ENCODE measurements around the gene SEC14L6. TPM values are rescaled to one million over a fixed set of nuclear protein-coding genes. Genes with fewer than 3 reads are reported as not detected.
"Not testable (repeated sequence)": the region's sequence is repeated elsewhere in the genome, so short reads cannot be mapped to it uniquely, and the experiment has no call there.

Gene SEC14L6
- total RNA-seq (ENCODE audit: unreplicated experiment): not detected
- long read RNA-seq: 0 reads

GRCh38 chr22:30546616-30547015 is at the start of gene SEC14L6:
TSS of gene SEC14L6 (minus strand) at chr22:30546741. CDS start at chr22:30546682, 59 bp downstream.
- Mint-ChIP-seq H3K9me3 (ENCODE audit: unreplicated experiment) (peaks cover 1% of the 10 kb centered on the region), H3K4me3 (ENCODE audit: unreplicated experiment) (no peak within 1 kb of the TSS), H3K27me3 (ENCODE audit: unreplicated experiment) (peaks cover 18% of the 10 kb centered on the region), H3K36me3 (ENCODE audit: unreplicated experiment) (peaks cover 5% of the 10 kb centered on the region), H3K4me1 (ENCODE audit: low read depth, unreplicated experiment) (no peaks in the 10 kb centered on the region), H3K27ac (ENCODE audit: unreplicated experiment) (peak within 1 kb of the TSS; percentile 52)
- DNase-seq: no peak
- TF ChIP-seq, protein P1, sequence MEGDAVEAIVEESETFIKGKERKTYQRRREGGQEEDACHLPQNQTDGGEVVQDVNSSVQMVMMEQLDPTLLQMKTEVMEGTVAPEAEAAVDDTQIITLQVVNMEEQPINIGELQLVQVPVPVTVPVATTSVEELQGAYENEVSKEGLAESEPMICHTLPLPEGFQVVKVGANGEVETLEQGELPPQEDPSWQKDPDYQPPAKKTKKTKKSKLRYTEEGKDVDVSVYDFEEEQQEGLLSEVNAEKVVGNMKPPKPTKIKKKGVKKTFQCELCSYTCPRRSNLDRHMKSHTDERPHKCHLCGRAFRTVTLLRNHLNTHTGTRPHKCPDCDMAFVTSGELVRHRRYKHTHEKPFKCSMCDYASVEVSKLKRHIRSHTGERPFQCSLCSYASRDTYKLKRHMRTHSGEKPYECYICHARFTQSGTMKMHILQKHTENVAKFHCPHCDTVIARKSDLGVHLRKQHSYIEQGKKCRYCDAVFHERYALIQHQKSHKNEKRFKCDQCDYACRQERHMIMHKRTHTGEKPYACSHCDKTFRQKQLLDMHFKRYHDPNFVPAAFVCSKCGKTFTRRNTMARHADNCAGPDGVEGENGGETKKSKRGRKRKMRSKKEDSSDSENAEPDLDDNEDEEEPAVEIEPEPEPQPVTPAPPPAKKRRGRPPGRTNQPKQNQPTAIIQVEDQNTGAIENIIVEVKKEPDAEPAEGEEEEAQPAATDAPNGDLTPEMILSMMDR (IDR thresholded peaks at IDR 0.05; ENCODE audit: partially characterized antibody, unreplicated experiment): no peak

GRCh38 chr22:30596199-30596598 is 49.7 kb upstream of the SEC14L6 start:
- no peak for DNase-seq
- Mint-ChIP-seq H3K27ac (ENCODE audit: unreplicated experiment) (no peak overlapping the region), H3K4me1 (ENCODE audit: low read depth, unreplicated experiment) (no peaks in the 10 kb centered on the region), H3K4me3 (ENCODE audit: unreplicated experiment) (no peak overlapping the region), H3K9me3 (ENCODE audit: unreplicated experiment) (no peaks in the 10 kb centered on the region), H3K27me3 (ENCODE audit: unreplicated experiment) (no peaks in the 10 kb centered on the region), H3K36me3 (ENCODE audit: unreplicated experiment) (no peaks in the 10 kb centered on the region)
- TF ChIP-seq, protein P1 (IDR thresholded peaks at IDR 0.05; ENCODE audit: partially characterized antibody, unreplicated experiment): no peak

DNA sequence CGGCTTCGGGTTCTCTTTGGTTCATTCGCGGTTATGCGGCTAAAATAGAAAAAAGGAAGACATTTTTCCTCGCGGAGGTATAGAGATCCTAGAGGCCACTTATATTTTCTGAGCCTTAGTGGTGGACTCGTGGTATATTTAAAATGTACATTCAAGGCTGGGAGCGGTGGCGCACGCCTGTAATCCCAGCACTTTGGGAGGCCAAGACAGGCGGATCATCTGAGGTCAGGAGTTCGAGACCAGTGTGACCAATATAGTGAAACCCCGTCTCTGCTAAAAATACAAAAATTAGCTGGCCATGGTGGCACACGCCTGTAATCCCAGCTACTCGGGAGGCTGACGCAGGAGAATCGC is 45.8 kb upstream of the SEC14L6 start:
- H3K9me3 Mint-ChIP-seq (ENCODE audit: unreplicated experiment); H3K27me3 Mint-ChIP-seq (ENCODE audit: unreplicated experiment); H3K36me3 Mint-ChIP-seq (ENCODE audit: unreplicated experiment); DNase-seq; H3K4me3 Mint-ChIP-seq (ENCODE audit: unreplicated experiment); H3K27ac Mint-ChIP-seq (ENCODE audit: unreplicated experiment); H3K4me1 Mint-ChIP-seq (ENCODE audit: low read depth, unreplicated experiment): not testable (repeated sequence)

- Mint-ChIP-seq H3K36me3 (ENCODE audit: unreplicated experiment) (no peaks in the 10 kb centered on the region), H3K27me3 (ENCODE audit: unreplicated experiment) (no peaks in the 10 kb centered on the region), H3K4me3 (ENCODE audit: unreplicated experiment) (no peak within 1 kb of the TSS), H3K4me1 (ENCODE audit: low read depth, unreplicated experiment) (no peaks in the 10 kb centered on the region), H3K9me3 (ENCODE audit: unreplicated experiment) (no peaks in the 10 kb centered on the region), H3K27ac (ENCODE audit: unreplicated experiment) (no peak within 1 kb of the TSS)
- TF ChIP-seq, protein P1 (IDR thresholded peaks at IDR 0.05; ENCODE audit: partially characterized antibody, unreplicated experiment): no peak
- DNase-seq: peak; percentile 94
Observed at GRCh38 chr22:30591588-30592359, 45.2 kb upstream of the SEC14L6 start, which contains the start of gene PES1. TSS of gene PES1 (minus strand) at chr22:30591910. CDS start at chr22:30591833, 77 bp downstream.

GRCh38 chr22:30591191-30591587 is 44.6 kb upstream of the SEC14L6 start:
- H3K9me3 Mint-ChIP-seq (ENCODE audit: unreplicated experiment): no peaks in the 10 kb centered on the region
- H3K27me3 Mint-ChIP-seq (ENCODE audit: unreplicated experiment): no peaks in the 10 kb centered on the region
- DNase-seq: no peak
- TF ChIP-seq, protein P1 (IDR thresholded peaks at IDR 0.05; ENCODE audit: partially characterized antibody, unreplicated experiment): no peak
- H3K27ac Mint-ChIP-seq (ENCODE audit: unreplicated experiment): no peak overlapping the region
- H3K36me3 Mint-ChIP-seq (ENCODE audit: unreplicated experiment): no peaks in the 10 kb centered on the region
- no peaks in the 10 kb centered on the region for H3K4me1 Mint-ChIP-seq (ENCODE audit: low read depth, unreplicated experiment)
- H3K4me3 Mint-ChIP-seq (ENCODE audit: unreplicated experiment): no peak overlapping the region
